HG02798 (cell line): ENCODE results near the gene NRL.
"Not testable (repeated sequence)": the region's sequence is repeated elsewhere in the genome, so short reads cannot be mapped to it uniquely, and the experiment has no call there.

Source experiments
- ATAC-seq: cut with Tn5 transposase; IDR thresholded peaks from one replicate; pipeline ENCODE4 v1.9.1; 2021; ENCODE audit warnings: mild to moderate bottlenecking; ENCODE audit not compliant: unreplicated experiment, poor library complexity

Gene NRL

DNA sequence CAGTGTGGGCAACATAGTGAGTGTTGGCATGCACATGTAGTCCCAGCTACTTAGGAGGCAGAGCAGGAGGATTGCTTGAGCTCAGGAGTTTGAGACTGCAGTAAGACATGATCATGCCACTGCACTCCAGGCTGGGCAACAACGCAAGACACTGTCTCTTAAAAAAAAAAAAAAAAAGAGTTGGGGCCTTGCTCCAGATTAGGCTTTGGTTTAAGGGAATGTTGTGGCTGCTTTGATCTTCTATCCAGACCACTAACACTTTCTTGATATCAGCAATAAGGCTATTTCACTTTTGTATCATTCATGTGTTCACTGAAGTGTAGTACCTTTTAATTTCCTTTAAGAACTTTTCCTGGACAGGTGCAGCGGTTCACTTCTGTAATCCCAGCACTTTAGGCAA is 12.9 kb upstream of the NRL start:
- ATAC-seq: no peak

DNA sequence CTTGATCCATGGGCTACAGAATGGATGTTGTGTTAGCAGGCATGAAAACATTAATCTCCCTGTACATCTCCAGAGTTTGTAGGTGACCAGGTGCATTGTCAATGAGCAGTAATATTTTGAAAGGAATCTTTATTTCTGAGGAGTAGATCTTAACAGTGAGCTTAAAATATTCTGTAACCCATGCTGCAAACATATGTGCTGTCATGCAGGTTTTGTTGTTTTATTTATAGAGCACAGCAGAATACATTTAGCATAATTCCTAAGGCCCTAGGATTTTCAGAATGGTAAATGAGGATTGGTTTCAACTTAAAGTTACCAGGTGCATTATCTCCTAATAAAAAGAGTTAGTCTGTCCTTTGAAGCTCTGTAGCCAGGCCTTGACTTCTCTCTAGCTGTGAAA is 12.2 kb upstream of the NRL start:
- no peak for ATAC-seq

DNA sequence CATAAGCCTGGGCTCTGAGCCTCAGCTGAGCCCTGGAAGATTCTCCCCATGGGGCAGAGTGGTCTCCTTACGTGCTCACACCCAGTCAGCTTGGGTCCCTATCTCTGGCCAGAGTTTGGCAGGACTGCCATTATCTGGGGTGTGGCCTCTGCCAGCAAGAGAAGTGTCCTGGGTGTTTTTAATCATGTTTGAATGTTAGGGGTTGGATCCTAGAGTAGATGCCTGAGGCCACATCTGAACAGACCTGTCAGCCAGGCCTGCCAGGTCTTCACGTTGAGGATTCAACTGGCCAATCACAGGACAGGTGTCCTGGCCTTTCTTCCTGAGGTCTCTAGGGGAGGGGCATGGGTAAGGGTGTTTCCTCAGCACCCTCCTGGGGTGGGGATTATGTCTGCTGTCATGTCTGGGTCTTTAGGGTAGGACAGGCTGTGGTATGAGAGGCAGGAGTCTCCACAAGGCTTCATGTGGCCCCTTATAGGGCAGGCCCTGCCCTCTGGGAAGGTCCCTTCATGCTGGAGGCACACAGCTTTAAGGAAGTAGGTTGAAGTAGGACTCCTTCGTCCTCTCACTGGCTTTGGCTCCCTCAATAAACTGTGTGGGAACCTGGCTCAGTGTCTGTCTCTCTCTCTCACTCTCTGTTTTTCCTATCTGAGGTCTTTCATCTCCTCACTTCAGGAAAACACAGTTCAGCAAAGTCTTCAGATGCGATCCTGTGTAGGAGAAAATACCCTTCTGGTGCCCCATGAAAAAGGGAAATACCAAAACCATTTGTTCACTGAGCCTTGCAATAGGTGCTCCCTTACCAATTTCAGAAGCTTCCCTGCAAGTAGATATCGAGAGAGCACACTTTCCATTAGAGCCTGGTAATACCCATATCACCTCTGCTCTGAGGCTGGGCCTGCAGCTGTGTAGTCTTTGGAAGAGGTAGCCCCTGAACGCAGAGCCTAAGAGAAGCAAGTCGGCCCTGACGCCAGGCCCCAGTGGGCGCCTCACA is 9.0 kb upstream of the NRL start:
- peak; percentile 52 for ATAC-seq

DNA sequence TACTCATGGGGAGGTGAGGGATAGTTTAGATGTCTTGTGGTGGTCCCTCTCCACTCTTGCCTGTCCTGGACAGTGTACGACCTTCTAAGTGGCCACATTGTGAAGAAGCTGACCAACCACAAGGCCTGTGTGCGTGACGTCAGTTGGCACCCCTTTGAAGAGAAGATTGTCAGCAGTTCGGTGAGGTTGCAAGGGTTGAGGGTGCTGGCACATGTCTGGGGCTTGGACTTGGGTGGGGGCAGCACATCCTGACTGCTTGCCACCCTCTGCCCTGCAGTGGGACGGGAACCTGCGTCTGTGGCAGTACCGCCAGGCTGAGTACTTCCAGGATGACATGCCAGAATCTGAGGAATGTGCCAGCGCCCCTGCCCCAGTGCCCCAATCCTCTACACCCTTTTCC is 8.1 kb upstream of the NRL start:
- no peak for ATAC-seq

DNA sequence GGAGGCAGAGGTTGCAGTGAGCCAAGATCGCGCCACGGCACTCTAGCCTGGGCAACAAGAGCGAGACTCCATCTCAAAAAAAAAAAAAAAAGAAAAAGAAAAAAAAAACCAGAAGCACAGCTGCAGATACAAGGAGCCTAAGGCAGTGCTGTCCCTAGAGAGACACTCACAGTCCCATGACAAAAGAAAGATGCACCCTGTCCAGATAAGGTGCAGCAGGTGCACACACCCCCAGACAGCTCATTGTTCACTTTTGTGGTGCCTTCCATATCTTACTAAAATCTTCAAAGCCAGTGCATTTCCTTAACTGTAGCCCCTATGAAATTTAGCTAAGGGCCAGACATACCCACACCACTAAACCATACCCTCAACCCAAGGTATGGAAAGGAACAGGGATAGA is 7.7 kb upstream of the NRL start:
- ATAC-seq: no peak

DNA sequence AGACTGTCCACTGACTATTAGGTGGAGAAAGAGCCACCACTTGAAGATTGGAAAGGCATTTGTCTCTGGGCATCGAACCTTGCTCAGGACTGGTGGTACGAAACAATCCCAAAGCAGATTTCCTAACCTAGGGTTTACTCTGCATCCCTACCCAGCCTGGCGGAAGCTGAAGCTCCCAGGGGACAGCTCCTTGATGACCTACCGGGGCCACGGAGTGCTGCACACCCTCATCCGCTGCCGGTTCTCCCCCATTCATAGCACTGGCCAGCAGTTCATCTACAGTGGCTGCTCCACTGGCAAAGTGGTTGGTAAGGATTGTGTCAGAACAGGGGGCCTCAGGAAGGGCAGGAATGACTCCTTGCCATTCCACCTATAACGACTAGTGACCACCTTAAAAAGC is 6.5 kb upstream of the NRL start:
- ATAC-seq: no peak

DNA sequence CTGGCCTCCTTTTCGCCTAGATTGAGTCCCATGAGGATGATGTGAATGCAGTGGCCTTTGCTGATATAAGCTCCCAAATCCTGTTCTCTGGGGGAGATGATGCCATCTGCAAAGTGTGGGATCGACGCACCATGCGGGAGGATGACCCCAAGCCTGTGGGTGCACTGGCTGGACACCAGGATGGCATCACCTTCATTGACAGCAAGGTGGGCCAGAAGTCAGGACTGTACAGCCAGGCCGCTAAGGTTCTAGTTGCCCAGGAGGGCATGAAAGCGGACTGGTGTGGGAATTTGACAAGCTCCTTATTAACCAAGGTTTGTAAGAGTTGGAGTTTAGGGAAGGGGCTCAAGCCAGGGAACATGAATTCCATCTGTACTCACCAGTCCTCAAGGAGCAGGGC is 4.9 kb upstream of the NRL start:
- no peak for ATAC-seq

DNA sequence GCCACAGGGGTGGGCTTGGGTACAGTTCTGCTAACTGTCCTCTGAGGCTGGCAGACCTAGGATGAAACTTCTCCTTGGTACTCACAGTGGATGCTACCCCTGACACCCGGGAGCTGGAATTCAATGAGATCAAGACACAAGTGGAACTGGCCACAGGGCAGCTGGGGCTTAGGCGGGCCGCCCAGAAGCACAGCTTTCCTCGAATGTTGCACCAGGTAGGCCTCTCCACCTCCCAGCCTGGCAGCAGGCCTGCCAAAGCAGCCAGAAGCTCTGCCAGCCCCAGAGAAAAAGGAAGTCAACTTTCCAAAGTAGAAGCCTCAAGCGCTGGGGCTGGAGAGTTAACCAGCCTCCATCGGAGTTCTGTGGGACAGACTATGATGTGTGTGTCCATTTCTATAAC is 2.4 kb upstream of the NRL start:
- ATAC-seq: no peak

DNA sequence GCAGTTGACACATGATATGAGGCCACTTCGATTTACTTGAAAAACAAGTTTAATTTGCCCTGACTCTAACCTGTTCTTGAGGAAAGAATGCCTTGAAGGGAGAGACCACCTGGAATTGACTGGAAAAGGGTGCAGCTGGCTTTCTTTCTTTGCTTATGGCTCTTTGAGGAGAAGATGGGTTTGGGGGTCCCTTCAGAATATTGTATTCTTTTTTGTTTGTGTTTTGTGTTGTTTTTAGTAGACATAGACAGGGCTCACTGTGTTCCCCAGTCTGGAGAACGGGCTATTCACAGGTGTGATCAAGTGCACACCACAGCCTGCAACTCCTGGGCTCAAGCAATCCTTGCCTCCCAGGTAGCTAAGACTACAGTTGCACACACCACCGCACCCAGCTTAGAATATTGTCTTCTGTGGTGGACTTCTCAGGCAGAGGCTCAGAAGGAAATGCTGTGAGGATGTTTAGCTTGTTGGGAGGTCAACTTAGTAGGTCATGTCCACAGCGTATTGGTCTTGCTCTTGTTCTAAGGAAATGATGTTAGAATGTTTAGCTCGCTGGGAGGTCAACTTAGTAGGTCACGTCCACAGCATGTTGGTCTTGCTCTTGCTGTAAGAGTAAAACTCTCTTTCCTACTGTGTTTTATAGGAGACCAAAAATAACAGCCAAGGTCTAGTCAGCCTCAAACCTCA is 1.5 kb upstream of the NRL start:
- no peak for ATAC-seq

DNA sequence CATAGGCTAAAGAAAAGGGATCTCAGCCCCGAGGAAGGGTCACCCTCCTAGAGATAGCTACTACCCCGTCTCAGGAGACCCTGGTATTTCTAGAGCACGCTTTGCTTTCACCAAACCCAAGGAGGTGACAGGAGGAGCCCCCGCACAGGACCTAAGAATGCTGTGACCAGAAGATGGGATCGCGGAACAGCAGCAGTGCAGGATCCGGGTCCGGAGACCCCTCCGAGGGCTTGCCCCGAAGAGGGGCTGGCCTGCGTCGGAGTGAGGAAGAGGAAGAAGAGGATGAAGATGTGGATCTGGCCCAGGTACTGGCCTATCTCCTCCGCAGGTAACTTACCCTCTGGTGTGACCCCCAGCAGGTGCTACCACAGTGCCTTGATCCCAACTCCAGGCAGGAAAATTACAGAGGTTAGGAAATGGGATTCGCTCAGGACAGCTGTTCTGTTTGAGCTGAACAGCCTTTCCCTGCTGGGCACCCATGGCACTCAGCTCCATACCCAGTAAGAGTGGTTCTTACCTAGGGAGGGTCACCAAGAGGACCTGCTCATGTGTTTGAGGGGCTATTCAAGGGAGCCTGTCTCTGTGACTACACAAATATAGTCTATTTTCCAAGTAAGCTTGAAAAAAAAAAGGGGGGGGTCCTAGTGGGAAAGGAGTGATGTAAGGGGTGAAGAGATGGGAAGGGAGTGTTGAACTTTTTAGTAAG is 826 bp upstream of the NRL start:
- ATAC-seq: no peak

DNA sequence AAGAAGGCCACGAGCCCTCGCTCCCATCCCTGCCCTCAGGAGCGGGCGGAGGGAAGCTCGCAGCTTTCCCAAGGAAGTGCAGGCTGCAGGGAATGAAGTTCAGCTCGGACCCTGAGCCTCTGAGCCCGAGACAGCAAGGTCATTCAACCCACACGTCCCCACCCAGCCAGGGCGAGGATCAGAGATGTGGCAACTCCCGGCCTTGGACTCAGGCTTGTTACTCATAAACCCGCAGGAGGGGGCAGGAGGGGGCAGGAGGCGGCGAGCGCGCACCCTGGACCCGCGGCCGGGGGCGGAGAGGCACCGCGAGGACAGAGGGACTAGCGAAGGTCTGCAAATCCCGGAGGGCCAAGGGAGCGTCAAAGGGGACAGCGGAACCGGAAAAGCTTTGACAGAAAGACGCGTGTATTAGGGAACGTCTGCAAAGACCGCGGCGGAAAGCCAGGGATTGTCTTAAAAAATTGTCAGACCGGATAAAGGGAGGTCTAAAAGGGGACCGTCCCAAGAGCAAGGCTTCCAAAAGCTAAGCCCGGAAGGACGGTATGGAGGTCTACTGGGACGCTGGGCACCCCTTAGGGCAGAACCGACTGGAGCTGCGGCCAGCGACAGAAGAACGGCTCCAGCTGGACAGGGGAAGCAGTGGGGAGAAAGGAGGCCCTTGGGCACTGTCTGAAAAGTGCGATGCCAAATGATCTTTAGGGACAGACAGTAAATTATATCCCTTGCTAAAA is 783 bp downstream of the NRL start:
- peak; percentile 27 for ATAC-seq

DNA sequence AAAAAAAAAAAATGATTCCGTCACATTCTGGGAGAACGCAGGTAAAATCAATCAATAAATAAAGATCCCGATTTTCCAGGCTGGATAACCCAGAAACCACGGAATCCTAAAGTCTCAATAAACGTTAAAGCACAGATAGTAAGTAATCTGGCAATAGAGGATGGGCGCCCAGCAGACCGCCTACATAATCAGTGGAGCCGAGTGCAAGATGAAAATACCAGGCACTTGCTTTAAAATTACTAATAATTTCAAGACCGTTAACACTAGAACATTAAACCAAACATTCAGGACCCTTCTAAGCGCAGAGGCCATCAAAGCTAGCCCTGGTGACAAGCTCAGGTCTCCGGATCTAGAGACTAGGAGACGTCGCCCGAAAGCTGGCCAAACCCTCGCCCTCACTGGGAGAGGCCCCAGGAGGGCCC is 1.4 kb downstream of the NRL start:
- ATAC-seq: no peak

DNA sequence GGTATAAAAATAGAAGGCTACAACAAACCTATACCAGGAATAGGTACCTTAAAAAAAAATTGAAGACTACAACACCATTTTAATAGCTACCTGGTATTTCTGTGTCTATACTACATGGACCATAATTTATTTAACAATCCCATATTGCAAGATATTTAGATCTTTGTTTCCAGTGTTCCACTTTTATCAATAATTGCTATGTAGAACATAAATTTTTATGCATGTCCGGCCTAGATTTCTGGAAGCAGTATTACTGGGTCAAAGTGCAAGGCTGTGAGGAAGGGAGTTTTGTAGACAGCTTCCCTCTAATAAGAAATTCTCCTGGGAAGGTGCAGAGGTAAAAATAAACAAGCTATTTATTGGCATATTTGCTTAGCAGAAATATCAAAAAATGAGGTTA is 4.2 kb downstream of the NRL start:
- no peak for ATAC-seq

DNA sequence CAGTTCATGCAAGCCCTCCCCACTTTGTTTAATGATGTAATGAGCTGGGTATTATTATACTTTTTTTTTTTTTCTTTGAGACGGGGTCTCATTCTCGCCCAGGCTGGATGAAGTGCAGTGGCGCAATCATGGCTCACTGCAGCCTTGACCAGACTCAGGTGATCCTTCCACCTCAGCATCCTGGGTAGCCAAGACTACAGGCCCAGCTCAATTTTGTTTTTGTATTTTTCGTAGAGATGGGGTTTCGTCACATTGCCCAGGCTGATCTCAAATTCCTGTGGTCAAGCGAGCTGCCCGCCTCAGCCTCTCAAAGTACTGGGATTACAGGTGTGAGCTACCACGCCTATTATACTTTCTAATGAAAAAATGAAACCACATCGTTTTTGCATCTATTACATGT is 4.7 kb downstream of the NRL start:
- ATAC-seq: no peak

DNA sequence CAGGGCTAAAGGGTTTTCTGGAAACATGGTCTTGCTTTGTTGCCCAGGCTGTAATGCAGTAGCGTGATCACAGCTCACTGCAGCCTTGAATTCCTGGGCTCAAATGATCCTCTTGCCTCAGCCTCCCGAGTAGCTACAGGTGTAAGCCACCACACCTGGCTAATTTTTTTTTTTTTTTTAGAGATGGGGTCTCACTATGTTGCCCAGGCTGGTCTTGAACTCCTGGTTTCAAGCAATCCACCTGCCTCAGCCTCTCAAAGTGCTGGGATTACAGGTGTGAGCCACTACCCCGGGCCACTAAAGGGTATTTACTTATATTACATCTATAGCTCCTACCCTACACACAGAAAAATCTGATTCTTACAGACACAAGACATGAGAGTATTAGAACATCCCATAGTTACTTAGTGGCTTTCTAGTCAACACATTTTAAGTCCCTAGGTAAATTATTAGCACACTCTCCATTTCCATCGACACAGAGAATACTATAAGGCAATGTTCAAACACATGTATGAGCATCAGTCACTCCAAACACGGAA is 6.3 kb downstream of the NRL start:
- ATAC-seq: peak; percentile 26

DNA sequence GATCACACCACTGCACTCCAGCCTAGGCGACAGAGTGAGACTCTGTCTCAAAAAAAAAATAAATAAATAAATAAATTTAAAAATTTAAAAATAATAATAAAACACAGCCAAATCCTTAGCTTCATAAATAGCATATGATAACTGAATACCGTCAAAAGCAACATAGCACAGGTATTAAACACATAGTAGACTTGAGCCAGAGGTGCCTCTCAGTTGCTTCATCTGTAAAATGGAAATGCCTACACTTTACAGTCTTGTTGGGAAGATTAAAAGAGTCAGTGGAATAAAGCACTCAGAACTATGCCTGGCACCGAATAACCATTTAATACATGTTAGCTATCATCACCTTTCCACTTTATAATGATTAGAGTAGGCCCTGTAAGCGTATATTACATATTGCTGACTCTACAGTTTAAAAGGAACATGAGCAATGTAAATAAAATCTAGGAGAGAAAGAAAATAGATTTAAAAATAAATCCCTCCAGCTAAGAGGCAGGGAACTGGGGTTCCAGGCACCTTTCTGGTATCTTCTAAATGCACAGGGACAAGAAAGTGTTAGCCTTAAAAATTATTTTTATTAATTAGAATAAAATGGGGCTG is 8.0 kb downstream of the NRL start:
- no peak for ATAC-seq

DNA sequence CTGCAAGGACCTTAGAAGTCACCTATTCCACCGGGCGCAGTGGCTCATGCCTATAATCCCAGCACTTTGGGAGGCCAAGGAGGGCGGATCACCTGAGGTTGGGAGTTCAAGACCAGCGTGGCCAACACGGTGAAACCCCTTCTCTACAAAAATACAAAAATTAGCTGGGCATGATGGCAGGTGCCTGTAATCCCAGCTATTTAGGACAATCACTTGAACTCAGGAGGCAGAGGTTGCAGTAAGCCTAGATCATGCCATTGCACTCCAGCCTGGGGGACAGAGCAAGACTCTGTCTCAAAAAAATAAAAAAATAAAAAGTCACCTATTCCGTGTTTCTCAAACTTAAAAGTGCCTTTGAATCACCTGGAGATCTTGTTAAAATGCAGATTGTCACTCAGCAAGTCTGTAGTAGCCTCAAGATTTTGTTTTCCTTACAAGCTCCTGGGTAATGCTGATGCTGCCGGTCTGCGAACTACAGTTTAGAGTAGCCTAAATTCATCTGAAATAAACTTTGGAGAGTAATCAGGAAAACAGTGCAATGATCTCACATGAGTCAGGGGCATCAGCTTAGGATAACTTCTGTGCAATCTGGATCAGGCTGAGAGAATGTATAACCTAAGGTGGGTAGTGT is 9.0 kb downstream of the NRL start:
- ATAC-seq: not testable (repeated sequence)

DNA sequence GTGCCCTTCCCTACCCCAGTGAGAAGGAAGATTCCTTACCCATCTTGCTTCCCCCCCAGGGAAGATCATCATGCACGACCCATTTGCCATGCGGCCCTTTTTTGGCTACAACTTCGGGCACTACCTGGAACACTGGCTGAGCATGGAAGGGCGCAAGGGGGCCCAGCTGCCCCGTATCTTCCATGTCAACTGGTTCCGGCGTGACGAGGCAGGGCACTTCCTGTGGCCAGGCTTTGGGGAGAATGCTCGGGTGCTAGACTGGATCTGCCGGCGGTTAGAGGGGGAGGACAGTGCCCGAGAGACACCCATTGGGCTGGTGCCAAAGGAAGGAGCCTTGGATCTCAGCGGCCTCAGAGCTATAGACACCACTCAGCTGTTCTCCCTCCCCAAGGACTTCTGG is 11.3 kb downstream of the NRL start:
- ATAC-seq: no peak

DNA sequence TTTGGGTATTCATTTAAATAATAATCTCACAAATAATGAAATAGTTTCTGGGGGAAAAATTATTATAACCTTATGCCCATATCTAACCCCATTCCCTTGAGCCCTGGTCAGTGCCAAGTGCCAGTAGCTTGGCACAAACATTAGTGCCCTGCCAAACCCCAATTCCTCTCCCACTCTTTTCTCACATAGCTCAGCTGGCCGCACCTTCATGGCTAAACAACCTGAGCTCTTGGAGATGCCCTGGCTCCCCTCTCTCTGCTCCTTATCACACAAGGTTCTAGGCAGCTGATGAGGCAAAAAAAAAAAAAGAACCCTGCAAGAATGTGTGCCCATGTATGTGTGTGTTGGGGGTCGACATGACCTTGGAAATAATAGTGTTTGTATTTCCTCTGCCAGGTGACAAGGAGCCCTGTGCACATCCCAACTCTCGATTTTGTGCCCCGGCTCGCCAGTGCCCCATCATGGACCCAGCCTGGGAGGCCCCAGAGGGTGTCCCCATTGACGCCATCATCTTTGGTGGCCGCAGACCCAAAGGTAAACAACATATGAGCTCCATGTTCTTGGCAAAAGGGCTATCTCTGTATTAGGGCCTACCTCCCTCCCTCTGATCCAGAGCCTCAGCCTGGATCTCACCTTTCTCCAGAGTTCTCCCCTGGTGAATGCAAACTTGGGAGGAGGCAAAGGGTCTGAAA is 12.2 kb downstream of the NRL start:
- ATAC-seq: no peak
